ENCODE results near the gene MED19.

GRCh38 chr11:57727185-57727584, 15.2 kb upstream of the MED19 start:
- TF ChIP-seq YY1 (IDR thresholded peaks at IDR 0.05; ENCODE audit: insufficient read depth, insufficient read length) (no peak), ZNF274 (IDR thresholded peaks at IDR 0.05; ENCODE audit: low read depth, low read length) (no peak), SUZ12 (IDR thresholded peaks at IDR 0.05; ENCODE audit: extremely low read depth, insufficient read depth, insufficient read length) (no peak)

Data from NT2/D1 (cell line).